PC-9 (cell line): ENCODE measurements around the gene CGGBP1. TPM values are rescaled to one million over a fixed set of nuclear protein-coding genes. Genes with fewer than 3 reads are reported as not detected.
A peak's percentile ranks its signal among the peaks of the same experiment; 100 is the strongest.

Experiments used
- BruUV-seq: library from RNA; stranded (reverse); fragments of 400-500 nt; replicated peaks from 2 replicates; lab custom pipeline; 2021; lab: Mats Ljungman, UMichigan
- CTCF ChIA-PET: fragments of 300-600 bp; sonication (Branson Sonifier 250); formaldehyde crosslinking; loops from one replicate; lab custom pipeline; 2022; ENCODE audit warnings: antibody characterized with exemption; lab: Charles Lee
- POLR2A ChIA-PET: fragments of 300-600 bp; sonication (Branson Sonifier 250); formaldehyde crosslinking; loops from one replicate; lab custom pipeline; 2022; ENCODE audit warnings: antibody characterized with exemption; ENCODE audit not compliant: unreplicated experiment; lab: Charles Lee
- DNase-seq, 2 experiments: peaks; one replicate each; pipeline versions ENCODE4 v3.0.0 to v3.0.0-alpha.2; 2015 to 2022; ENCODE audit warnings: mixed read lengths in 1 of 2
- H2AFZ ChIP-seq: fragments of 200-600 bp; sonication (generic); 2 replicates; pipeline ENCODE4 v1.8.1; 2017; ENCODE audit warnings: antibody characterized with exemption
- H3F3A ChIP-seq: fragments of 200-600 bp; sonication (generic); 2 replicates; pipeline ENCODE4 v1.8.1; 2017; ENCODE audit warnings: antibody characterized with exemption, mild to moderate bottlenecking, low read depth; ENCODE audit not compliant: insufficient read depth
- H3K27ac ChIP-seq: fragments of 200-600 bp; sonication (generic); 2 replicates; pipeline ENCODE4 v1.6.1; 2016; ENCODE audit warnings: mixed run types
- H3K27me3 ChIP-seq: fragments of 200-600 bp; sonication (generic); 2 replicates; pipeline ENCODE4 v1.6.1; 2016; ENCODE audit warnings: low read depth, mixed run types; ENCODE audit not compliant: insufficient read depth
- H3K36me3 ChIP-seq: fragments of 200-600 bp; sonication (generic); 2 replicates; pipeline ENCODE4 v1.6.1; 2016; ENCODE audit warnings: low read depth, mixed run types
- H3K4me1 ChIP-seq: fragments of 200-600 bp; sonication (generic); replicated peaks from 2 replicates; pipeline ENCODE4 v1.6.1; 2016; ENCODE audit warnings: mixed run types; ENCODE audit not compliant: insufficient read depth
- H3K4me2 ChIP-seq: fragments of 200-600 bp; sonication (generic); 2 replicates; pipeline ENCODE4 v1.6.1; 2017; ENCODE audit warnings: mixed run types
- H3K4me3 ChIP-seq: fragments of 200-600 bp; sonication (generic); 2 replicates; pipeline ENCODE4 v1.6.1; 2016; ENCODE audit warnings: mixed run types
- H3K79me2 ChIP-seq: fragments of 200-600 bp; sonication (generic); 2 replicates; pipeline ENCODE4 v1.6.1; 2017; ENCODE audit warnings: low read depth, mixed run types
- H3K9me2 ChIP-seq: fragments of 200-600 bp; sonication (generic); 2 replicates; pipeline ENCODE4 v1.8.1; 2017; ENCODE audit warnings: mild to moderate bottlenecking; ENCODE audit not compliant: insufficient read depth
- H3K9me3 ChIP-seq: fragments of 200-600 bp; sonication (generic); 2 replicates; pipeline ENCODE4 v1.8.1; 2016; ENCODE audit warnings: low read depth; ENCODE audit not compliant: insufficient read depth
- H4K20me1 ChIP-seq: fragments of 200-600 bp; sonication (generic); 2 replicates; pipeline ENCODE4 v1.8.1; 2017; ENCODE audit not compliant: insufficient read depth
- CTCF ChIP-seq: fragments of 200-600 bp; sonication (generic); conservative IDR thresholded peaks from 2 replicates; pipeline ENCODE4 v1.6.1; 2017; ENCODE audit warnings: mixed run types, antibody characterized with exemption, mild to moderate bottlenecking, moderate library complexity
- EZH2 ChIP-seq: fragments of 200-600 bp; sonication (generic); IDR thresholded peaks from 2 replicates; pipeline ENCODE4 v1.8.0; 2017; ENCODE audit warnings: antibody characterized with exemption, low read depth
- intact Hi-C: fragments of 100-400 bp; cut with micrococcal nuclease; formaldehyde crosslinking; loops from one replicate; pipeline ENCODE4 v1.10.0; 2022; ENCODE audit not compliant: unreplicated experiment
- total RNA-seq: library from RNA; stranded (reverse); gene quantifications from 2 replicates; pipeline ENCODE4 v1.2.3, GENCODE V29; 2021

CGGBP1 gene
- total RNA-seq, 1 experiment from 2014 or later, result 47.5 TPM

GRCh38 chr3:88009066-88009465 lies 49.7 kb downstream of the CGGBP1 start:
- intact Hi-C loops, result loop anchor here (10.0 kb wide), 2 partner anchors 844 to 924 kb away; no protein-coding TSS in a partner anchor
- Histone ChIP-seq H3K9me2 (peaks cover 4% of the 10 kb centered on the region), H4K20me1 (no peaks in the 10 kb centered on the region; the same call in 1 of the 2 replicates), H2AFZ (no peak overlapping the region), H3K9me3 (no peaks in the 10 kb centered on the region), H3K4me3 (no peak overlapping the region), H3F3A (no peaks in the 10 kb centered on the region), H3K79me2 (no peaks in the 10 kb centered on the region), H3K36me3 (no peaks in the 10 kb centered on the region), H3K4me2 (no peak overlapping the region), H3K27ac (no peak overlapping the region), H3K27me3 (no peaks in the 10 kb centered on the region), H3K4me1 (0 out of 2 replicates have a peak, but pooled peaks cover 4% of the 10 kb centered on the region)
- BruUV-seq, result no TSS peak
- no peak for TF ChIP-seq CTCF
- TF ChIP-seq EZH2, result no peak
- CTCF ChIA-PET, result no interaction called here
- POLR2A ChIA-PET, result no interaction called here
- DNase-seq, result no peak

GRCh38 chr3:88005066-88005465 lies 53.7 kb downstream of the CGGBP1 start:
- no peaks in the 10 kb centered on the region for H3K36me3 ChIP-seq
- ChIA-PET CTCF (interaction anchor here (1.0 to 1.1 kb wide), 3 partner anchors 9 to 746 kb away, joined by 3 to 4 read pairs (median 3); no protein-coding TSS in a partner anchor), POLR2A (no interaction called here)
- H3K9me2 ChIP-seq, result no peaks in the 10 kb centered on the region
- no peaks in the 10 kb centered on the region for H3K27me3 ChIP-seq
- H4K20me1 ChIP-seq, result no peaks in the 10 kb centered on the region; the same call in 1 of the 2 replicates
- H2AFZ ChIP-seq, result no peak overlapping the region
- TF ChIP-seq CTCF (peak; percentile 61), EZH2 (no peak)
- H3K4me3 ChIP-seq, result no peak overlapping the region
- no peaks in the 10 kb centered on the region for H3K4me1 ChIP-seq
- intact Hi-C loops, result loop anchor here (2.0 to 10.0 kb wide), 3 partner anchors 840 to 1230 kb away; no protein-coding TSS in a partner anchor
- no peaks in the 10 kb centered on the region for H3K9me3 ChIP-seq
- no peaks in the 10 kb centered on the region for H3K79me2 ChIP-seq
- no TSS peak for BruUV-seq
- no peak overlapping the region for H3K27ac ChIP-seq
- DNase-seq, result no peak
- H3F3A ChIP-seq, result no peaks in the 10 kb centered on the region
- H3K4me2 ChIP-seq, result peak overlapping the region; percentile 27; the same call in 1 of the 2 replicates

GRCh38 chr3:88003115-88003755 lies 55.6 kb downstream of the CGGBP1 start:
- Histone ChIP-seq H3K9me3 (no peaks in the 10 kb centered on the region), H3K4me1 (no peaks in the 10 kb centered on the region), H3K36me3 (no peaks in the 10 kb centered on the region), H3K79me2 (no peaks in the 10 kb centered on the region), H3K27me3 (no peaks in the 10 kb centered on the region), H3K4me3 (no peak overlapping the region), H3K9me2 (no peaks in the 10 kb centered on the region), H3K27ac (no peak overlapping the region), H2AFZ (peak overlapping the region; percentile 61; the same call in 1 of the 2 replicates), H3F3A (no peaks in the 10 kb centered on the region), H4K20me1 (no peaks in the 10 kb centered on the region; the same call in 1 of the 2 replicates), H3K4me2 (no peak overlapping the region)
- intact Hi-C loops, result loop anchor here (1.0 to 10.0 kb wide), 6 partner anchors 110 to 918 kb away; no protein-coding TSS in a partner anchor
- ChIA-PET CTCF (no interaction called here), POLR2A (no interaction called here)
- no TSS peak for BruUV-seq
- no peak for TF ChIP-seq EZH2
- peak; percentile 90 for TF ChIP-seq CTCF
- DNase-seq, result peak in 1 of 2 experiments; percentile 45
